K562 (cell line): ENCODE measurements around the gene RCL1. TPM values are rescaled to one million over a fixed set of nuclear protein-coding genes. Genes with fewer than 3 reads are reported as not detected.

Experiments
- ATAC-seq: fragments of 200-7000 bp; cut with Tn5 transposase; 3 replicates; pipeline ENCODE4 v1.9.1; 2020; ENCODE audit warnings: moderate library complexity
- BruUV-seq: library from RNA; stranded (reverse); fragments of 400-500 nt; replicated peaks from 2 replicates; lab custom pipeline; 2021; lab: Mats Ljungman, UMichigan
- CTCF ChIA-PET: fragments of 300-600 bp; formaldehyde crosslinking; extraction: SDS; loops from one replicate; lab custom pipeline; 2021; ENCODE audit warnings: low intra/inter-chr PET ratio; lab: Yijun Ruan, JAX
- POLR2A ChIA-PET: fragments of 300-600, 350-650 bp; sonication (Branson Sonifier 250); formaldehyde crosslinking; extraction: SDS; loops from one replicate; lab custom pipeline; 2021; ENCODE audit warnings: antibody characterized with exemption, inconsistent platforms; lab: Yijun Ruan, JAX
- DNase-seq, 4 experiments: peaks; one replicate each; pipeline versions ENCODE4 v3.0.0 to v3.0.0-alpha.2; 2011 to 2018; ENCODE audit warnings: low spot score in 3 of 4, mixed read lengths in 3 of 4; ENCODE audit errors: extremely low read depth in 1 of 4
- FAIRE-seq: peaks from 2 replicates; lab custom pipeline; 2011; peaks lifted over from hg19 to GRCh38; lab: Jason Lieb, UNC
- H2AFZ ChIP-seq: 2 replicates; pipeline ENCODE4 v1.6.0; 2011; ENCODE audit warnings: low read depth, low read length, control low read depth, inconsistent platforms
- H3K27ac ChIP-seq: fragments of 200-600 bp; 3 replicates; pipeline ENCODE4 v1.8.0; 2011; ENCODE audit warnings: low read depth, mild to moderate bottlenecking, control low read depth, inconsistent platforms, low read length, moderate library complexity, mixed read lengths; ENCODE audit errors: extremely low read depth
- H3K27me3 ChIP-seq, 2 experiments: fragments of 300-600 bp in 1 of 2; 2 replicates in 1 of 2; 3 replicates in 1 of 2; pipeline versions ENCODE4 v1.6.0 to v1.8.0; 2011; ENCODE audit warnings: inconsistent platforms in 2 of 2, low read length in 2 of 2, mild to moderate bottlenecking in 1 of 2, mixed read lengths in 1 of 2, moderate library complexity in 1 of 2; ENCODE audit not compliant: control insufficient read depth in 2 of 2, insufficient read depth in 2 of 2
- H3K36me3 ChIP-seq: fragments of 300-600 bp; 3 replicates; pipeline ENCODE4 v1.8.0; 2011; ENCODE audit warnings: mild to moderate bottlenecking, low read length, inconsistent platforms; ENCODE audit not compliant: control insufficient read depth, insufficient read depth
- H3K4me1 ChIP-seq, 2 experiments: fragments of 200-600 bp in 1 of 2; replicated peaks in 1 of 2; 2 replicates in 1 of 2; 3 replicates in 1 of 2; pipeline versions ENCODE4 v1.5.1 to v1.8.0; 2011; ENCODE audit warnings: inconsistent platforms in 2 of 2, low read length in 2 of 2, mild to moderate bottlenecking in 1 of 2, mixed read lengths in 1 of 2, moderate library complexity in 1 of 2; ENCODE audit not compliant: control insufficient read depth in 2 of 2, insufficient read depth in 2 of 2
- H3K4me2 ChIP-seq: 2 replicates; pipeline ENCODE4 v1.6.1; 2011; ENCODE audit warnings: low read length, control low read depth, inconsistent platforms, mixed read lengths; ENCODE audit not compliant: insufficient read depth
- H3K4me3 ChIP-seq: fragments of 200-600 bp; sonication (generic), shearing (Covaris generic); 2 replicates; pipeline ENCODE4 v1.5.1; 2016; ENCODE audit warnings: control low read depth, inconsistent platforms
- H3K79me2 ChIP-seq: fragments of 200-600 bp; 3 replicates; pipeline ENCODE4 v1.8.0; 2011; ENCODE audit warnings: low read length, inconsistent platforms; ENCODE audit not compliant: control insufficient read depth, insufficient read depth
- H3K9ac ChIP-seq, 2 experiments: 2 replicates each; pipeline versions ENCODE4 v1.6.0 to v1.6.1; 2011; ENCODE audit warnings: low read depth in 2 of 2, low read length in 2 of 2, control low read depth in 1 of 2, inconsistent platforms in 1 of 2, mild to moderate bottlenecking in 1 of 2, mixed read lengths in 1 of 2; ENCODE audit not compliant: insufficient read depth in 1 of 2
- H3K9me1 ChIP-seq: one replicate; pipeline ENCODE4 v1.6.0; 2011; ENCODE audit warnings: inconsistent platforms, mild to moderate bottlenecking, low read length, moderate library complexity; ENCODE audit not compliant: control insufficient read depth, insufficient read depth
- H3K9me3 ChIP-seq: replicated peaks from 2 replicates; pipeline ENCODE4 v1.5.1; 2011; ENCODE audit warnings: low read depth, low read length, inconsistent platforms; ENCODE audit not compliant: control insufficient read depth, insufficient read depth
- H4K20me1 ChIP-seq: replicated peaks from 2 replicates; pipeline ENCODE4 v1.6.1; 2011; ENCODE audit warnings: low read length, inconsistent platforms, mixed read lengths; ENCODE audit not compliant: control insufficient read depth, insufficient read depth
- ARID1B ChIP-seq: fragments of 450-650 bp; IDR thresholded peaks from 2 replicates; pipeline ENCODE4 v1.6.1; 2016; ENCODE audit warnings: antibody characterized with exemption, mild to moderate bottlenecking, inconsistent platforms
- EHMT2 ChIP-seq: fragments of 450-650 bp; IDR thresholded peaks from 2 replicates; pipeline ENCODE4 v1.6.1; 2018; ENCODE audit warnings: antibody characterized with exemption
- HCFC1 ChIP-seq: IDR thresholded peaks from 2 replicates; pipeline ENCODE4 v1.6.1; 2012; ENCODE audit warnings: low read depth, low read length, improper control_type of control experiment
- MCM2 ChIP-seq: fragments of 450-650 bp; IDR thresholded peaks from 2 replicates; pipeline ENCODE4 v1.6.1; 2017; ENCODE audit warnings: low read depth, mild to moderate bottlenecking
- TFAM ChIP-seq: fragments of 250-450 bp; sonication (Bioruptor Pico); conservative IDR thresholded peaks from 2 replicates; pipeline ENCODE4 v1.5.0; 2021; ENCODE audit warnings: mild to moderate bottlenecking, moderate library complexity
- ZEB2 ChIP-seq: fragments of 450-650 bp; IDR thresholded peaks from 2 replicates; pipeline ENCODE4 v1.6.1; 2016
- ZNF134 ChIP-seq: fragments of 250-450 bp; sonication (Bioruptor Pico); conservative IDR thresholded peaks from 2 replicates; pipeline ENCODE4 v1.4.0; 2020
- ZNF174 ChIP-seq: fragments of 250-450 bp; sonication (Bioruptor Pico); IDR thresholded peaks from 2 replicates; pipeline ENCODE4 v1.4.0; 2020; ENCODE audit warnings: mild to moderate bottlenecking
- WGBS: fragments of 100-300 bp; shearing (Covaris generic); methylation state at CpG from one replicate; pipeline ENCODE4 v1.1.6; 2016; ENCODE audit warnings: low coverage, mixed read lengths; ENCODE audit not compliant: insufficient coverage; ENCODE audit errors: missing lambda C conversion rate; 5-methylcytosine and 5-hydroxymethylcytosine counted together
- in situ Hi-C: fragments of 300-500 bp; cut with MboI; formaldehyde crosslinking; loops from 4 replicates; pipeline ENCODE4 v1.15.0; 2018; ENCODE audit warnings: inconsistent platforms, mixed read lengths
- intact Hi-C: fragments of 100-400 bp; cut with micrococcal nuclease; formaldehyde crosslinking; loops from 2 replicates; pipeline ENCODE4 v1.14.2; 2022
- polyA plus RNA-seq, 8 experiments: library from polyadenylated mRNA; depleted of rRNA in 4 of 8; stranded (reverse) in 5 of 8; unstranded in 3 of 8; fragments of >200 nt; fragmentation: Nextera tagmentation in 2 of 8; fragmentation: Illumina TruSeq in 1 of 8; extraction: Ambion mirVana in 2 of 8; extraction: Trizol in 1 of 8; gene quantifications; 2 replicates each; pipeline versions ENCODE4 v1.2.1 to v1.2.3, GENCODE V29; 2011 to 2014; ENCODE audit warnings: inconsistent platforms in 1 of 8, missing spikeins in 1 of 8
- total RNA-seq, 7 experiments: library from RNA; depleted of rRNA in 6 of 7; stranded (reverse); fragments of >200 nt in 6 of 7; fragmentation: Illumina TruSeq in 2 of 7; extraction: Trizol in 2 of 7; gene quantifications; 2 replicates each; pipeline versions ENCODE4 v1.2.1 to v1.2.3, GENCODE V29; 2011 to 2021; ENCODE audit warnings: low replicate concordance in 1 of 7
- TF ChIP-seq, protein P1 (sequence below): sonication (generic); formaldehyde crosslinking; IDR thresholded peaks from 2 replicates; pipeline ENCODE4 v1.8.0; 2023; ENCODE audit warnings: mild to moderate bottlenecking, missing genetic modification reagents

The RCL1 gene
- total and polyA plus RNA-seq, 9 of the 15 experiments (the other 6 are each of a cell fraction or from before 2014, with no cell fraction given), result 24.0 to 67.7 (median 38.6) TPM

DNA sequence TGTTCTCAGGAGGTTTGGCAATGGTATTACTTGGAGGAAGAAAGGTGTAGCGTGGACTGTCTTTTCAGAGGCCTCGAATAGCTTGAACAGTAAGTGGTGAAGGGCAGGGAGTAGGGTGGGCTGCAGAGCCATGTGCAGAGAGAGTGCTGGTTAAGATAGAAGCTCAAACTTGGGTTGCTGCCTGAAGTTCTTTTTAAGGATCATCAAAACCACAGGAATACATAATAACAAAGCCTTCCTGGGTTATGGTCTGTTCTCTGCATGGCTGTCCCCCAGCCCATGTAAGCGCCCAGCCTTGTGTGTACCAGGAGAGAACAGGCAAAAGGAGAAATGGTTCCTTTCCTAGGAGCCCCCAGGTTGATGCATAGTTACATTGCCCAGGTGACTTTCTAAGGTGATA, 43.9 kb downstream of the RCL1 start:
- no peaks in the 10 kb centered on the region for H4K20me1 ChIP-seq
- no peak overlapping the region for H3K4me2 ChIP-seq
- H3K9me1 ChIP-seq, result peaks cover 2% of the 10 kb centered on the region
- H3K4me1 ChIP-seq, result peaks cover 7 to 43% of the 10 kb centered on the region in 2 experiments
- peak overlapping the region in 1 of 2 experiments; percentile 31; a peak in 1 of 4 replicates for H3K9ac ChIP-seq
- no peak overlapping the region for H2AFZ ChIP-seq
- no peaks in the 10 kb centered on the region for H3K27me3 ChIP-seq
- 100% methylated on average over 3 of the region's 3 CpGs for WGBS
- no TSS peak for BruUV-seq
- intact Hi-C loops, result no loop called here
- H3K9me3 ChIP-seq, result no peaks in the 10 kb centered on the region
- no peak for DNase-seq
- peaks cover 91% of the 10 kb centered on the region for H3K79me2 ChIP-seq
- TF ChIP-seq MCM2, result no peak
- TF ChIP-seq ZNF134 (CRISPR knock-in tag), result no peak
- no peak for TF ChIP-seq ZNF174 (CRISPR knock-in tag)
- TF ChIP-seq HCFC1, result no peak
- no peak for TF ChIP-seq ZEB2
- no peak for TF ChIP-seq ARID1B
- TF ChIP-seq EHMT2, result no peak
- no peak for TF ChIP-seq TFAM (CRISPR knock-in tag)
- TF ChIP-seq, protein P1, sequence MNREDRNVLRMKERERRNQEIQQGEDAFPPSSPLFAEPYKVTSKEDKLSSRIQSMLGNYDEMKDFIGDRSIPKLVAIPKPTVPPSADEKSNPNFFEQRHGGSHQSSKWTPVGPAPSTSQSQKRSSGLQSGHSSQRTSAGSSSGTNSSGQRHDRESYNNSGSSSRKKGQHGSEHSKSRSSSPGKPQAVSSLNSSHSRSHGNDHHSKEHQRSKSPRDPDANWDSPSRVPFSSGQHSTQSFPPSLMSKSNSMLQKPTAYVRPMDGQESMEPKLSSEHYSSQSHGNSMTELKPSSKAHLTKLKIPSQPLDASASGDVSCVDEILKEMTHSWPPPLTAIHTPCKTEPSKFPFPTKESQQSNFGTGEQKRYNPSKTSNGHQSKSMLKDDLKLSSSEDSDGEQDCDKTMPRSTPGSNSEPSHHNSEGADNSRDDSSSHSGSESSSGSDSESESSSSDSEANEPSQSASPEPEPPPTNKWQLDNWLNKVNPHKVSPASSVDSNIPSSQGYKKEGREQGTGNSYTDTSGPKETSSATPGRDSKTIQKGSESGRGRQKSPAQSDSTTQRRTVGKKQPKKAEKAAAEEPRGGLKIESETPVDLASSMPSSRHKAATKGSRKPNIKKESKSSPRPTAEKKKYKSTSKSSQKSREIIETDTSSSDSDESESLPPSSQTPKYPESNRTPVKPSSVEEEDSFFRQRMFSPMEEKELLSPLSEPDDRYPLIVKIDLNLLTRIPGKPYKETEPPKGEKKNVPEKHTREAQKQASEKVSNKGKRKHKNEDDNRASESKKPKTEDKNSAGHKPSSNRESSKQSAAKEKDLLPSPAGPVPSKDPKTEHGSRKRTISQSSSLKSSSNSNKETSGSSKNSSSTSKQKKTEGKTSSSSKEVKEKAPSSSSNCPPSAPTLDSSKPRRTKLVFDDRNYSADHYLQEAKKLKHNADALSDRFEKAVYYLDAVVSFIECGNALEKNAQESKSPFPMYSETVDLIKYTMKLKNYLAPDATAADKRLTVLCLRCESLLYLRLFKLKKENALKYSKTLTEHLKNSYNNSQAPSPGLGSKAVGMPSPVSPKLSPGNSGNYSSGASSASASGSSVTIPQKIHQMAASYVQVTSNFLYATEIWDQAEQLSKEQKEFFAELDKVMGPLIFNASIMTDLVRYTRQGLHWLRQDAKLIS (CRISPR knock-in tag), result no peak
- ChIA-PET CTCF (no interaction called here), POLR2A (interaction anchor here (0.6 kb wide), 1 partner anchor 16 kb away, joined by 3 read pairs; no protein-coding TSS in a partner anchor)
- no peak overlapping the region for H3K27ac ChIP-seq
- H3K4me3 ChIP-seq, result no peak overlapping the region
- peaks cover 94% of the 10 kb centered on the region for H3K36me3 ChIP-seq
- no peak for ATAC-seq
- no peak for FAIRE-seq
- in situ Hi-C loops, result no loop called here
